HG03520 (cell line): ENCODE measurements around the gene BARX1.
"Not testable (repeated sequence)": the region's sequence is repeated elsewhere in the genome, so short reads cannot be mapped to it uniquely, and the experiment has no call there.

Experiments
- ATAC-seq: cut with Tn5 transposase; IDR thresholded peaks from one replicate; pipeline ENCODE4 v1.9.1; 2021; ENCODE audit warnings: mild to moderate bottlenecking, moderate library complexity; ENCODE audit not compliant: unreplicated experiment

The BARX1 gene

GRCh38 chr9:93967020-93967803 is 12.1 kb upstream of the BARX1 start:
- ATAC-seq = no peak

DNA sequence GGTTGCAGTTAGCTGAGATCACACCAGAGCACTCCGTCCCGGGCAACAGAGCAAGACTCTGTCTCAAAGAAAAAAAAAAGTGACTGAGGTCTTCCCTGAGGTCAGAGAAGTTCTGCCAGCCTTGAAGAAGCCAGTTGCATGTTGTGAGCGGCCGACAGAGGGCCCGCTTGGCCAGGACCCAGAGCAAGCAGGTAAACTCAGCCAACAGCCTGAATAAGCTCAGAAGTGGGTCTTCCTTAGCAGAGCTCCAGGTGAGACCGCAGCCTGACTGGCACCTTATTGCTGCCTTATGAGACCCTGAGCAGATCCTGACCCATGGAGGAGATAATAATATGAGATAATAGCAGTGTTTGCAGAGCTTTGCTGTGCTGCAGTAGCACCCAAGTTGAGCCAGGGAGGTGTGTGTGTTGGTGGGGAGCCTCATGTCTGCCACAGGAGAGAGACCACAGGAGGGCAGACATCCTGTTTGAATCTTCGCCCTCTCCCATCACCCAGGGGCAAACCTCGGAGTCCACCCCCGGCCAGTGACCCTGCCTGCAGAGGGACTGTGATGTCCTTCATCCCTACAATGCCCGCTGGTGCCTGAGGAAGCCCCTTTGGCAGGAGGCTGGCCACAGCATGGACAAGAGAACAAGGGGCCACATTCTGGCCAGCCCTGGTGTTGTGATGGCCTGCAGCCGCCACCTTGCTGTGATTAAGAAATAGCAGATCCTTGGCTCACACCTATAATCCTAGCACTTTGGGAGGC is 10.8 kb upstream of the BARX1 start:
- no peak for ATAC-seq

DNA sequence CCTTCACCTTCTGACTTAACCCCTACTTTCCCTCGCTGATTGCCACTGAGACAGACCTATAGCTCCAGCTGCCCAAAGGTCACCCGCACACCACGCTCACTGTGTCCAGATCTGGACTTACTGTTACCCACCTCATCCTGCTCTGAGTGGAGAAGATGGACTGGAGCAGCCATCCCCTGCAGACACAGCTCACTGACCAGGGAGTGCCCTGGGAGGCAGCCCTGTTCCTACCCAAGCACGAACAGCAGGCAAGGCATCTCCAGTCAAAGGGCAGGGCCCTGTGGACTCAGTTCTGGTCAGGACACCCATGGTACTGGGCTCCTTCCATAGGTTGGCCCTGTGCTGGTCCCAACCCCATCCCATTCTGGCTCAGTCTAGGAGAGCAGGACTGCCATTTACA is 9.5 kb upstream of the BARX1 start:
- ATAC-seq = no peak

DNA sequence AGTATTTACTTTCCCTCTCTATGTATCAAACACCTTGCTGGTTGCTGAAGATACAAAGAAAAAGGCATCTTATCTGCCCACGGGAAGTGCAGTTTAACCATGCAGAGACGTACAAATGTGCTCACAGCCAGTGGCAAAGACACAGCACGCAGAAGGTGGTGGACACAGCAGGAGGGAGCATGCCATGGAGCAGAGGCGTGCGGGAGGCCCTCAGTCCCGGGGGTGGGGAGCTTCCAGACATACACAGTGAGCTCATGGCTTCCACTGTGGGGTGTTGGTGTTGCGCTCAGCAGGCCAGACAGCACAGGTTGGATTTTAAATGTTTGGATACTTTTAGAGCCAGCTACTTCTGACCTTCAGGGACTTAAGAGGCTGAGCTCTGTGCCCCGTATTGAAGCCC is 8.8 kb upstream of the BARX1 start:
- no peak for ATAC-seq

DNA sequence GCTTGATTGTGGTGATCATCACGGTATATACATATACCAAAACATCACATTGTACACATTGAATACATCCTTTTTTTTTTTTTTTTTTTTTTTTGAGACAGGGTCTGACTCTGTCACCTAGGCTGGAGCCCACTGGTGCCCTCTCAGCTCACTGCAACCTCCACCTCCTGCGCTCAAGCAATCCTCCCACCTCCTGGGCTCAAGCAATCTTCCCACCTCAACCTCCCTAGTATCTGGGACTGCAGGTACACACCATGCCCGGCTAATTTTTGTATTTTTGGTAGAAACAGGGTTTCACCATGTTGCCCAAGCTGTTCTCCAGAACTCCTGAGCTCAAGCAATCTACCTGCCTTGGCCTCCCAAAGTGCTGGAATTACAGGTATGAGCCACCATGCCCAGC is 8.3 kb upstream of the BARX1 start:
- not testable (repeated sequence) for ATAC-seq

DNA sequence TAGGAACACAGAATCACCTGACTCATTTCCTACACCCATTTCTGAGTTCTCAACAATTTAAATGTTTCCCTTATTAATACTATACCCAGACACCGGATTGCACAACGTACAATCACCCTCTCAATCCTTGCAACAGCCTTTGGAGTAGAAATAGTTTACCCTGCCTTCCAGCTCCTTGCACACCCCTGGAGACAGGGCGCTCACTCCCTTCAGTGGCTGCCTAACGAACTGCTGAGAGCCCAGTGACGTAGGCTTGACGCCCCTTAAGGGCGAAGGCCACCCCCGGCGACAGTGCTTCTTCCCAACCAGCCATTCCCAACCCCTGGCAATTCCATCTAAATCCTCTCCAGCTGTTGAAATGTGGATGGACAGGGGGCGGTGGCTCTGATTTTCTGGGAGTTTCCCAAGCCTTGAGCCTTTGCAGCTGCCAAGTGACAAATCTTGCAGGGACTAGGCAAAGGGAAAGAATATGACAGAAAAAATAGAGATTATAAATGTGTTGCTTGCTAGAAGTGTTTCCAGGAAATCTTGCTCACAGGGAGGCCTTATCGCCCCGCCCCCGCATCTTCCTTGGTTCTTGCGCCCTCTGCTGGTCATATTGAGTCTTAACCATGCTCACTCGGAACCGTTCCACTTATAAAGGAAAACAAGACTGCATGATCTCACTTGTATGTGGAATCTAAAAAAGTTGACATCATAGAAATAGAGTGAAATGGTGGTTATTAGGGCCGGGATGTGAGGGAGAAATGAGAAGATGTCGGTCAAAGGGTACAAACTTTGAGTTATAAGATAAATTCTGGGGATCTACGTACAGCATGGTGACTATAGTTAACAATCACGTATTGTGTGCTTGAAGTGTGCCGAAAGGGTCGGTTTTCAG is 7.6 kb upstream of the BARX1 start:
- no peak for ATAC-seq

DNA sequence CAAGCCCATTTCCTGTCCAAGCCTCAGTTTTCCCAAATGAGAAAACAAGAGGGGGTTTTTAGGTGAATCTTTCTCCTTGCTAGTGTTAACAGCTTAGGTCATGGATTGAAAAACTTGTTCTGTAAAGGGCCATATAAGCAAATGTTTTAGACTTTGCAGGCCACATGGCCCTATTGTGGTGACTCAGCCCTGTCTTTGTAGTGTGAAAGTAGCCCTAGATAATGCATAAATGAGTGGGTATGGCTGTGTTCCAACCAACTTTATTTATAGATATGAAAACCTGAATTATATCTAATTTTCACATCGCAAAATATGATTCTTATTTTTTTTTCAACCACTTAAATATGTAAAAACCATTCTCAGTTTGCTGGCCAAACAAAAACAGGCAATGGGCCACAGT is 6.9 kb upstream of the BARX1 start:
- ATAC-seq = no peak

DNA sequence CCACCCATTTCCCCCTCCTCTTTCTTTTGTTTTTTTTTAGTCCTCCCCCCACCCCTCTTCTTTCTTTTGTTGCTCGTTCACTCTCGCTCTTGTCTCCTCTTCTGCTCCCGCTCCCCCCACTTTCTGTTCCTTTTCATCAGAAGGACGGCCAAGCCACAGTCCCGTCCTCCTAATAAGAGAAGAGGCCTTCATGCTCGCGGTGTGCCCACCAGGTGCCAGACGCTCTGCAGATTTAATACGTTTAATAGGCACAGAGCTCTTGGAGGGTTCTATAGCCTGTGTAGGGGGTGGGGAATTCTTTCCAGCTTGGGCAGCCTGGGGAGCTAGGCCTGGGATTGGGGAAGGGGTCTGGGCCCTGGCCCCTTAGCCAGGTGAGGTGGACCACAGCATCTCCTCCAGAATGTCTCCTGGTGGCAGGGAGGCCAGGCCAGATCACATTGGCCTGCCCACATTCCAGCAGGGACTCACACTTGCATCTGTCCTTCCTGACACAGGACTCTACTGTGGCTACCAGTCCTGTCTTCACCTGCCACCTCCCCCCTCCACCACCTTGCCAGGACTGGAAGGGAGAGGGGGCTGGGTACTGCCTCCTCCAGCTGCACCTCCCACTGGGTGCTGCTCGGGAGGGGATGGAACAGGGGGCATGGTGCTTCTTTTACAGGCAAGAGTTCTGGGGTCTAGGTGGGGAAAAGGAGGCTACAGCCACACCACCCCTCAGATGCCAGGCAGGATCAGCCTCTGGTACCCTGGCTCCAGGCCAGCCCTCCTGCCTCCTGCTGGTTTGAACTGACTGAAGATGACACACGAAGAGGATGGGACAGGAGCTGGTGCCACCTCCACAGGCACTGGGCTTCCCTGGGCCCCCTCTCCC is 6.1 kb upstream of the BARX1 start:
- no peak for ATAC-seq

- no peak for ATAC-seq
These were observed 5.2 kb upstream of the BARX1 start for GRCh38 chr9:93960221-93960970.

GRCh38 chr9:93959739-93960154 is 4.6 kb upstream of the BARX1 start:
- no peak for ATAC-seq

DNA sequence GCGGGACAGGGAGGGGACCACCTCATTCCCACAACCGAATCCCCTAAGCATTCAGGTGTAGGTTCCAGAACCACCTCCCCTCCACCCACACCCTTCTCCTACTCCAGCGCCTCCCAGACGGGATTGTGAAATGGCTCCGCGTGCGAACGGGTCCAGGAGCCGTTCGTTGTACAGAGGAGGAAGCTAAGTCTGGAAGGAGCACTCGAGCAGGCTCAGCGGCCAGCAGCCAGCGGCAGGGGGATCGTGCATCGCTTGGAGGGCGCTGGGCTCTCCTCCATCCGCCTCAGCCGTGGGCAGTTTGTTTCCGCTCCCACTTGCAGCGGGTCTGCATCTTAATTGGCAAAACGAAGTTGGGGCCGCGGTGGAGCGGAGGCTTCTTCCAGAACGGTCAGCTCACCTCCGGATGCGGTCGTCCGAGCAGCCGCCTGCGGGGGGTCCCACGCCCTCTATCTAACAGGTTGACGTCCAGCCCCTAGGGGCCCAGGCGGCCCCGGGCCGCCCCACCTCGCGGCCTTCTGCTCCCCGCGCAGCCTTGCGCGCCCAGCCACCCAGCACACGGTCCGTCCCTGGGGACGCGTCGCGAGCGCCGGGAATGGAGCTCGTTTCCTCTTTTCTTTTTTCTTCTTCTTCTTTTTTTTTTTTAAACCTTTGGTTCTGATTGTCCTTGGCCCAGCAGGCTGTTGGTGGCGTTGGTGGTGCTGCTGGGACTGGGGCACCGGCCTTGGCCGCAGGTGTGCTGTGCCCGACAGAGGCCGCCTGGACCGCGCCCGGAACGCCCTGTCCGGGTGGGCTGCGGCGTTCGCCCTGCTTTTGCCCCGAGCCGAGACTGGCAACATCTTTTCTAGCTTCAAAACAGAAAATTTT is 3.9 kb upstream of the BARX1 start:
- ATAC-seq = no peak

DNA sequence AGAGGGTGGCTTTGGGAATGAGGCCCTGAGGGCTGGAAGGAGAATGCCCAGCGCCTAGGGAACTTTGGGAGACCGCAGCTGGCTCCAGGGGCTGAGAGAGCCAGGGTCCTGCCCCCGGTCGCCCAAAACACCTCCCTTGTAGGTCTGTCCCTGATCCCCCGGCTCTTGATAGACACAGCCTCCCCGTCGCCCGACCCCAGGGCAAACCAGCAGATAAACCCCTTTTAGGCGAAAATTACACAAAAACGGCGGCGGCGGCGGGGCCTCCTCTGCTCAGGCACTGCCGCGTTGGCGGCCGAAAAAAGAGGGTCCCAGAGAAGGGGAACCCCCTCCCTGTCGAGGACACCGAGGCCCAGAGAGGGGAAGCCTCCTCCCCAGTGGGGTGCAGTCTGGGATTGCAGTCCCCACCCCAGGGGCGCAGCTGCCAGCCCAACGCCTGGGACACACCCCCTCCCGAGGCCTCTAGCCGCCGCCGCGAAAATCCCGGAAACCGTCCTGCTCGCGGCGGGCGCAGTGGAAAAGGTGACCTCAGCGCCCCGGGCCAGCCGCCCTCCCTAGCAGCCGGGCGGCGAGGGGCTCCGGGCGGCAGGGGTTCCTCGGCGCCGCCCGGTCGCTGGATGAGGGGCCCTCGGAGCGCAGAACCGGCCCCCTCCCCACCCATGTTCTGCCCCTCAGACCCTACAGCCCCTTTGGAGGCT is 3.1 kb upstream of the BARX1 start:
- no peak for ATAC-seq

- no peak for ATAC-seq
These were observed 1.0 kb upstream of the BARX1 start for GRCh38 chr9:93955981-93956784.

DNA sequence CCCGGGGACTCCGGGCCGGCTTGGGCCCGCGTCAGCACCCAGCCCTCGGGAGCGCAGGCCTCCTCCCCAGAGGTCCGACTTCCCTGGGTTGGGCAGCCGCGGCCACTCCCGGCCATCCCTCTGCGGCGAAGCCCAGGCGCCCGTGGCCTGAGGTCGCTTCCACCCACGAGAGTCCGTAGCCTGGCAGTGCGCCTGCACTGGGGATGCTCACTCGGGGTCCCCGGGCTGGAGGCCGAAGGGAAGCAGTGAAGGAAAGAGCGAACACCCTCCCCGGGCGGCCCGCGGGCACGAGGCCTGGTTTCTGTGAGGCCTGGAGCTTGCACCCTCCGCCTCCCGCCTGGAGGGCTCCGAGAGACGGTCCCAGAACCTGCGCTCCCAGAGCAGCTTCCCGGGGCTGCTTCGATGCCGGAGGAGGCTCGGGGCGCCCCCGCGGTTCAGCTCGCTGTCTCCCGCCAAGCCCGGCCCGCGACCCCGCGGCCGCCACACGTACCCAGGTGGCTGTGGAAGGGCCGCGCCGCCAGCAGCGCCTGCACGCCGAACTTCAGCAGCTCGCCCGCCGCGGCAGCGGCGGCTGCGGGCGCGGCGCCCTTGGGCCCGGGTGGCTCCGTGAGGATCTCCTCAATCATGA is 607 bp downstream of the BARX1 start:
- ATAC-seq = no peak

DNA sequence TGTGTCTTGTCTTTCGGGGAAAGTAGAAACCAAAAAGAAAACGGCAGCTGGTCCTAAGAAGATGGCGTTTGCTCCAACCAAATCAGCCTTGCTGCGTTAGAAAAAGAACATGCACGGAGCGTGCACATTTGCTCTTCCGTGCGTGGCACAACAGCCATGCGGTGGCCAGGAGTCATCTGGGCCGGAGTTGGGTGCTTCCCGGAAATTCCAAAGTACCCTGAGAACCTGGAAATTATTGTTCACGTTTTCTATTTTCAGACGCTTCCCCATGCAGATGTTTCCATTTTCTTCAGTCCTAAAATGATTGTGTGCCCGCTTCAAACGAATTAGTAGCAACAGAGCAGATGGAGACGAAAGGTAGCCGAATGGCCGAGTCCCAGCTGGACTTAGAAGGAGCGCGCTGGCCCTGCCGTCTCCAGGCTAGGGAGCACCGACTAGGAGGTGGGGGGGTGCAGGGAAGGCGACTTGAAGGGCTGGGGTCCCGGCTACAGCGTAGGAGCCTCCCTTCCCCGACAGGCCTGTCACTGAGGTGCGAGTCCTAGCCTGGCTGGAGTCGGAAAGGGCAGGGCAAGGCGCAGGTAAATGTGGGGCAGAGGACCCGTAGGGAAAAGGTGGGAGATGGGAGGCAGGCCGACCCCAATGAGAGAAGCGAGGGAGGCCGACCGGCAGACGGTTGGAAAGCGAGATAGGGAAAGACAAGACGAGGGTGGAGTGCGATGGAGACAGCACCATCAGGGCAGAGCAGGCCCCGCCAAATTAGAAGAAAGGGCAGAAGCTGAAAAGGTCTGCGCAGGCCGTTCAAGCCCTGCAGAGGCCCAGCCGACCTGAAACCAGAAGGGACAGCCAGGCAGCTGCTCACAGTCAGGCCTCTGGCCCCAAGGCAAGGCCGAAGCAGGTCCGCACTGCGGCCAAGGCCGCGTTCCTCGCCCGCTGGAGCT is 1.4 kb downstream of the BARX1 start:
- no peak for ATAC-seq
